Measurements from ENCODE around the gene SCN5A. TPM values are rescaled to one million over a fixed set of nuclear protein-coding genes. Genes with fewer than 3 reads are reported as not detected.

The SCN5A gene
- total RNA-seq, 1 experiment from 2014 or later, result 4.7 TPM

DNA sequence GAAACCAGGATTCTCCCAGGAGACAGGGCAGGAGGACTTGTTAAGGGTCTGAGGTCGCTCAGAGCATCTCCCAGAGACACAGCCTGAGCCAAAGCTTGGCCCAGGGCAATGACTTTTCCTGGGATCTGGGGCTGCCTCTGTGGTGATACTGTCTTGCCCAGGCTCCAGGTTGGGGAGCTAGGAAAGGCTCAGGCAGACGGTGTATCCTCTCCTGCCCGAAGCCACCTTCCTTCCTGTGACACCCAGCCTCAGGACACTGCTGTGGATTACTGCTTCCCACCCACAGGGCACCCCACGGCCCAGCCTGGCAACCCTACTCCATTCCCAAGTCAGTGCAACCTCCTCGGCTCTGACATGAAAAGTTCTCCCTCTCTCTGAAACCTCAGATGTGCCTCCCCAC lies 31.9 kb downstream of the SCN5A start:
- Histone ChIP-seq H3K9me3 (ENCODE audit: insufficient read depth, low read depth) (no peaks in the 10 kb centered on the region), H3F3A (ENCODE audit: insufficient read depth, low read depth) (no peaks in the 10 kb centered on the region), H3K4me3 (no peak overlapping the region), H3K79me2 (ENCODE audit: low read depth) (no peaks in the 10 kb centered on the region), H3K27ac (no peak overlapping the region), H3K4me2 (no peak overlapping the region), H3K27me3 (ENCODE audit: insufficient read depth, low read depth) (peaks cover 66% of the 10 kb centered on the region), H2AFZ (no peak overlapping the region), H4K20me1 (ENCODE audit: insufficient read depth) (no peaks in the 10 kb centered on the region), H3K36me3 (ENCODE audit: low read depth) (no peaks in the 10 kb centered on the region), H3K4me1 (replicated peaks; ENCODE audit: insufficient read depth) (no peaks in the 10 kb centered on the region), H3K9me2 (ENCODE audit: insufficient read depth) (no peaks in the 10 kb centered on the region)
- TF ChIP-seq EZH2 (IDR thresholded peaks at IDR 0.05; ENCODE audit: low read depth), result no peak
- TF ChIP-seq, protein P1, sequence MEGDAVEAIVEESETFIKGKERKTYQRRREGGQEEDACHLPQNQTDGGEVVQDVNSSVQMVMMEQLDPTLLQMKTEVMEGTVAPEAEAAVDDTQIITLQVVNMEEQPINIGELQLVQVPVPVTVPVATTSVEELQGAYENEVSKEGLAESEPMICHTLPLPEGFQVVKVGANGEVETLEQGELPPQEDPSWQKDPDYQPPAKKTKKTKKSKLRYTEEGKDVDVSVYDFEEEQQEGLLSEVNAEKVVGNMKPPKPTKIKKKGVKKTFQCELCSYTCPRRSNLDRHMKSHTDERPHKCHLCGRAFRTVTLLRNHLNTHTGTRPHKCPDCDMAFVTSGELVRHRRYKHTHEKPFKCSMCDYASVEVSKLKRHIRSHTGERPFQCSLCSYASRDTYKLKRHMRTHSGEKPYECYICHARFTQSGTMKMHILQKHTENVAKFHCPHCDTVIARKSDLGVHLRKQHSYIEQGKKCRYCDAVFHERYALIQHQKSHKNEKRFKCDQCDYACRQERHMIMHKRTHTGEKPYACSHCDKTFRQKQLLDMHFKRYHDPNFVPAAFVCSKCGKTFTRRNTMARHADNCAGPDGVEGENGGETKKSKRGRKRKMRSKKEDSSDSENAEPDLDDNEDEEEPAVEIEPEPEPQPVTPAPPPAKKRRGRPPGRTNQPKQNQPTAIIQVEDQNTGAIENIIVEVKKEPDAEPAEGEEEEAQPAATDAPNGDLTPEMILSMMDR (conservative IDR thresholded peaks at IDR 0.05), result no peak
- ChIA-PET CTCF (interaction anchor here (0.6 kb wide), 1 partner anchor 270 kb away, joined by 7 read pairs; no protein-coding TSS in a partner anchor), POLR2A (ENCODE audit: unreplicated experiment) (no interaction called here)
- intact Hi-C loops (cut with micrococcal nuclease; ENCODE audit: unreplicated experiment), result no loop called here
- DNase-seq, result no peak
- no TSS peak for BruUV-seq (replicated peaks)

DNA sequence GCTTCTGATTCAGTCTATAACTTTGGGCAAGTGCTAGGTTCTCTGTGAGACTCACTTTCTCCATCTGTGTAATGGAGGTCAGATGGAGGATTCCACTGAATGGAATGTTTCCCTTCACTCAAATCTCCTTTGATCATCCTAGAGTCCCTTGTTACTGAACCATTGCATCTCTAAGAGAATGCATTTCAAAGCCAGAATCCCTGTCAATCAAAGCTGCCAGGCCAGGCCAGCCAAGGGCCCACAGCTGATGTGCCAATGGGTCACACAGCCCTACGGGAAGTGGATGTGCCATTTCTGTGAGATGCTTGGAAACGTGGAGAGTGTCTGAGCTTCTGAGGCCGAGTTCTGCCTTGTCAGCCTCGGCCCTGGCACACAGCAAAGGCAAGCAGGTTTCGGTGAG lies 32.4 kb downstream of the SCN5A start:
- no peaks in the 10 kb centered on the region for H3F3A ChIP-seq (ENCODE audit: insufficient read depth, low read depth)
- no peaks in the 10 kb centered on the region for H3K4me1 ChIP-seq (replicated peaks; ENCODE audit: insufficient read depth)
- POLR2A ChIA-PET (ENCODE audit: unreplicated experiment), result no interaction called here
- peaks cover 68% of the 10 kb centered on the region for H3K27me3 ChIP-seq (ENCODE audit: insufficient read depth, low read depth)
- no peaks in the 10 kb centered on the region for H3K79me2 ChIP-seq (ENCODE audit: low read depth)
- no peak for TF ChIP-seq EZH2 (IDR thresholded peaks at IDR 0.05; ENCODE audit: low read depth)
- TF ChIP-seq, protein P1 (conservative IDR thresholded peaks at IDR 0.05), result no peak
- H3K9me2 ChIP-seq (ENCODE audit: insufficient read depth), result no peaks in the 10 kb centered on the region
- no peak overlapping the region for H3K4me3 ChIP-seq
- no peak overlapping the region for H3K4me2 ChIP-seq
- CTCF ChIA-PET, result interaction anchor here (0.6 kb wide), 1 partner anchor 270 kb away, joined by 7 read pairs; no protein-coding TSS in a partner anchor
- intact Hi-C loops (cut with micrococcal nuclease; ENCODE audit: unreplicated experiment), result no loop called here
- no peaks in the 10 kb centered on the region for H3K9me3 ChIP-seq (ENCODE audit: insufficient read depth, low read depth)
- H4K20me1 ChIP-seq (ENCODE audit: insufficient read depth), result no peaks in the 10 kb centered on the region
- no peak overlapping the region for H3K27ac ChIP-seq
- H2AFZ ChIP-seq, result no peak overlapping the region
- no TSS peak for BruUV-seq (replicated peaks)
- DNase-seq, result no peak
- no peaks in the 10 kb centered on the region for H3K36me3 ChIP-seq (ENCODE audit: low read depth)

DNA sequence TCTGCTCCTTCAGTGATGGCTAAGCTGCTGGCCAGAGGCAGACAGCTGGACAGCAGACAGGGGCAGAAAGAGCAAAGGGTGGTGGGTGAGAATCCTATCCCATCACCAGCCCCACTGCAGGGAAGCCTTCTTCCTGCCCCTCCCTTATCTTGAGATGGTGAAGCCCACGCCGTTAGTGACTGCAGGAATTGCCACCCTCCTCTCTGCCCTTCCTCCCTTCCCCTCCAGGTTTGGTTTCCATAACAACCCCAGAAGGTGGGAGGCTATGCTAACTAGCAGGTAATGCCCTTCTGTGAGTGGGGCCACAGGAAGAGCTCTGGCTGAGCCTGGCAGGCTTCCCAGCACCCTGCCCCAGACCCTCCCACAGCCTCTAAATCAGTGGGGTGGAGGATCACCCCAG lies 32.8 kb downstream of the SCN5A start:
- ChIA-PET CTCF (no interaction called here), POLR2A (ENCODE audit: unreplicated experiment) (no interaction called here)
- H3K4me2 ChIP-seq, result no peak overlapping the region
- no peak overlapping the region for H3K4me3 ChIP-seq
- no TSS peak for BruUV-seq (replicated peaks)
- H3K9me3 ChIP-seq (ENCODE audit: insufficient read depth, low read depth), result no peaks in the 10 kb centered on the region
- H3K36me3 ChIP-seq (ENCODE audit: low read depth), result no peaks in the 10 kb centered on the region
- no peaks in the 10 kb centered on the region for H3K4me1 ChIP-seq (replicated peaks; ENCODE audit: insufficient read depth)
- intact Hi-C loops (cut with micrococcal nuclease; ENCODE audit: unreplicated experiment), result no loop called here
- peaks cover 73% of the 10 kb centered on the region for H3K27me3 ChIP-seq (ENCODE audit: insufficient read depth, low read depth)
- no peaks in the 10 kb centered on the region for H3K9me2 ChIP-seq (ENCODE audit: insufficient read depth)
- H3K27ac ChIP-seq, result no peak overlapping the region
- no peak for DNase-seq
- H3K79me2 ChIP-seq (ENCODE audit: low read depth), result no peaks in the 10 kb centered on the region
- no peak for TF ChIP-seq EZH2 (IDR thresholded peaks at IDR 0.05; ENCODE audit: low read depth)
- TF ChIP-seq, protein P1 (conservative IDR thresholded peaks at IDR 0.05), result no peak
- H4K20me1 ChIP-seq (ENCODE audit: insufficient read depth), result no peaks in the 10 kb centered on the region
- H3F3A ChIP-seq (ENCODE audit: insufficient read depth, low read depth), result no peaks in the 10 kb centered on the region
- H2AFZ ChIP-seq, result no peak overlapping the region

All from PC-9 (cell line).